NCI-H524 (cell line): ENCODE measurements around the gene NT5M.
A peak's percentile ranks its signal among the peaks of the same experiment; 100 is the strongest.
"Not testable (repeated sequence)": the region's sequence is repeated elsewhere in the genome, so short reads cannot be mapped to it uniquely, and the experiment has no call there.

Source experiments
- DNase-seq, 2 experiments: peaks; one replicate each; lab custom pipeline; 2025; lab: John Stamatoyannopoulos, UW

The NT5M gene

DNA sequence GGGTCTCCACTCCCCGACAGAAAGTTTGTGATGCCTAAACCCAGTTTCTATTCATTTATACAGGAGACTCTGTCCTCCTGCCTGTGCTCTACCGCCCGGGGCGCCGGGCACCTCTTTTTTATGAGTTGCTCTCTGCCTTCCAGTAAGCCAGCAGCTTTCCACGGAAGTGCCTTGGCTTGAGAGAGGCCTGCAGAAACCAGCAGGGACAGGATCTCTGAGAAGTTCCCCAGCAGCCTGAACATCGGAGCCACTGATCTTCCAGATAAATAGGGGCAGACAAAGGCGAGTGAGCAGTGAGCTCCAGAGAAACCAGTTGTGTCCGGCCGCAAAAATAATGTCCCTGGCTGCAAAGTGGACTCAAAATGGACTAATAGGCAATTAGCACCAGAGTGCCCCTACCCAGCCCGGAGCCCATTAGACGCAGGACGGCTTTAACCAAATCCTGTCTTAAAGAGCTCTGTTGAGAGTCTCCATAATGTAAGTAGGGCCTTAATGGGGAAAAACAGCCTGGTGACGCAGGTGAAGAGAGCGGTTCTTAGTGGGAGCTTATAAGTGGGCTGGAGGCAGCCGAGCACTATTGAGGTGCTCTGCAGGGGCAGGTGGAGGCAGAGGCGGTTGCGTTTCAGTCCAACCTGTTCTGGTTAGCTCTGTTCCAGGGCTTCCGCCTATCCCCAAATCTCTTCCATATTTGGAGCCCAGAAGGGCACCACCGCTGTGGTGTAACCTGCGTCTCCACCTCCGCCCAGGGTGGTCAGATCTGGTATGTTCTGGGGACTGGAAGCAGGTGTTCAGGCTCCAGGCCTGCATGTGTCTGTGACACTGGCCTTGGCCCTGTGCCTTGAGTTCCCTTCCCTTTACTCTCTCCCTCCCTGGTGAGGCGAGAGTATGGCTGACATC is 74.1 kb downstream of the NT5M start:
- DNase-seq = peak; percentile 22 to 28

DNA sequence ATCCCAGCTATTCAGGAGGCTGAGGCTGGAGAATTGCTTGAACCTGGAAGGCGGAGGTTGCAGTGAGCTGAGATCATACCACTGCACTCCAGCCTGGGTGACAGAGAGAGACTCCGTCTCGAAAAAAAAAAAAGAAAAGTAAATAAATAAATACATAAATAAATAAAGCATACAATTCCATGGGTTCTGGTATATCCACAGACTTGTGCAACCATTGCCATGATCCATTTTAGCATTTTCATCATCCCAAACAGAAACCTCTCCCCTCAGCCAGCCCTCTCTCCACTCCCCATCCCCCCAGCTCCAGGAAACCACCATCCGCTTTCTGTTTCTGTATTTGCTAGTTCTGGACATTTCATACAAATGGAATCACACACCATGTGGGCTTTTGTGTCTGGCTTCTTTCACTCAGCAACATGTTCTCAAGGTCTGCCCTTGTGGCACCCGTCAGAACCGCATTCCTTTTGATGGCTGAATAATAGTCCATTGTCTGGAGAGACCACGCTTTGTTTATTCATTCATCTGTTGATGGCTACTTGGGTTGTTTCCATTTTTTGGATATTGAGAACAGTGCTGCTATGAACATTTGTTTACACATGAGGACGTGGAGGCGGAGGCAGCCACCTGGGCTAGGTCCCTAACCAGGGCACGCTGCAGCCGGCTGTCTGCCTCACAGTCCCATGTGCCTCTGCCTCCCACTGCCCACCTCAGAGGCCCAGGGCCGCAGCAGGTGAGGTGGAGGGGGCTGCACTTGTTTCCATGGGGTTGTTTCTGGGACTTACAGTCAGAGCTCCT is 76.2 kb downstream of the NT5M start:
- DNase-seq = no peak

DNA sequence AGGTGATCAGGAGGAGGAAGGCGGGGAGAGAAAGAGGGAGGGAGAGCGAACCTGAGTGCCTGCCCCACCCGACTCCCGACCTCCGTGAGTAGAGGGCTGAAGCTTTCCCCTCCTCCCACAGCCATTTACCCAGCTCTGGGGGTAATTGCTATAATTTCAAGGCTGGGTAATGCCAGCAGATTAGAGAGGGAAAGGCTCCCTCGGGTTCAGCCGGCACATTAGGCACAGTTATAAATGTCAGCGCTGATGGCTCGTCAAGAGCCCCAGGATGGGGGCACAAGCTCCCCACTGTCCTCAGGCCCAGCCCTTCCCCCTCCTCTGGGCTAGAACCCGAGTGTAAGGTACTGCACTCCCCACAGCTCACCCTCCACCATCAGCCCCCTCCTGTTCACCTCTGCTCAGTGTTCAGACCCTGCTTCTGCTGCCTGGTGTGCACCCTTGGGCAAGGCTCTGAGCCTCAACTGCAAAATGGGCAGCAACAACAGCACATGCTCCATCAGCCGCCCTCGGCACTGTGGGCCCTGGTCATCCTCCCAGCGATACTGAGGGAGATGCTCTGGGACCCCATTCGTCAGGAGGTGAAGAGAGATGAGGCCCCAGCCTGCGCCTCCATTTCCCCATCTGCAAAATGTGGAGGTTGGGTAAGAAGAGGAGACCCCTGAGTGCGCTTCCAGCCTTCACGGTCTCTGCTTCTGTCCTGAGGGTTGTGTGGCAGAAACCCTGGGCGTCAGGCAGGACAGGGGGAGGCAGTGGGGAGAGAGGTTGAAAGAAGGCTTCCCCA is 77.2 kb downstream of the NT5M start:
- DNase-seq = no peak

DNA sequence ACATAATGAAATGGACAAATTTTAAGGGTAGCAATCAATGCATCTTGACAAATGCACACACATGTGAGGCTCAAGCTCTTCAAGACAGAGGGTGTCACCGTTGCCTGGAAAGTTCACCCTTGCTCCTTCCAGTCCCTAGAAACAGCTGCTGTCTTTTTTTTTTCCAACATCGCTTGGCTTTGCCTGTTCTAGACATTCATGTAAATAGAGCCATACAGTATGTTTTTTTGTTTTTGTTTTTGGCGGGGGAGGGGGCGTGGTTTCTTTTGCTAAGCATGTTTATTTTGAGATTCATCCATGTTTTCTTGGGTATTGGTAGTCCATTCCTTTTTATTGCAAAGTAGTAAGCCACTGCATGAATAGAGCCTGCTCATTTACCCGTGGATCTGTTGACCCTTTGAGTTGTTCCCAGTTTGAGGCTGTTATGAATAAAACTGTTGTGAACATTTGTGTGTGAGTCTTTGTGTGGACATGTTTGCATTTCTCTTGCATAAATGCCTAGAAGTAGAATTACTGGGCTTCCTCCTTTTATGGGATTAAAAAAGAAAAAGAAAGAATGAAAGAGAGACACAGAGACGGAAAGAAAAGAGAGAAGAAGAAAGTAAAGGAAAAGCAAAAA is 78.4 kb downstream of the NT5M start:
- peak in 1 of 2 experiments; percentile 17 for DNase-seq

DNA sequence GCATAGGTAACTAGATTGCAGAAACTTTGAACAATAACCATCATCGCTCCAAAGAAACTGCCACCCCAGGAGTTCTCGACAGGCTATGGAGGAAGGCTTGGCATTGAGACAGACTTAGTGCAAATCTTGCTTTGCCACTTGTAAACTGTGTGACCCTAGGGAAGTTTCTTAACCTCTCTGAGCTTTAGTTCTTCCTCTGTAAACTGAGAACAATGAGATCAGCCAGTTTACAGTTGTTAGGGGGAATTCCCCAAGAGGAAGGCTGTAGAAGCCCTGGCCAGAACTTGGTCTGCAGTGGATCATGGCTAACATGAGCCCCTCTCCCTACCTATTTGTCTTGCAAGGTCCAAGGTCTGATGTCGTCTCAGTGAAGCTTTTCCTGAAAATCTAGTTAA is 78.9 kb downstream of the NT5M start:
- DNase-seq = no peak

DNA sequence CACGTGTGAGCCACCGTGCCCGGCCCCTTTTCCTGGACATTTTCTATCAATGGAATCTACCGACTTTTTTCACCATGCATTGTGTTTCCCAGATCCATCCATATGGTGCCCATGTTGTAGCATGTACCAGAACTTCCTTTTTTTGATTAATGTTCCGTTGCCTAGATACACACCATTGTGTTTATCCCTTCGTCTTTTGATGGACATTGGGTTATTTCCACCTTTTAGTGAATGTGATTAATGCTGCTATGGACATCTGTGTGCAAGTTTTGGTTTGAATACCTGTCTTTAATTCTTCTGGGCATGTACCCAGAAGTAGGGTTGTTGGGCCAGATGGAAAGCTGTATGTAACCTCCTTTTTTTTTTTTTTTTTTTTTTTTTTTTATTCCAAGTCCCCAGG is 79.8 kb downstream of the NT5M start:
- DNase-seq = peak in 1 of 2 experiments; percentile 18

DNA sequence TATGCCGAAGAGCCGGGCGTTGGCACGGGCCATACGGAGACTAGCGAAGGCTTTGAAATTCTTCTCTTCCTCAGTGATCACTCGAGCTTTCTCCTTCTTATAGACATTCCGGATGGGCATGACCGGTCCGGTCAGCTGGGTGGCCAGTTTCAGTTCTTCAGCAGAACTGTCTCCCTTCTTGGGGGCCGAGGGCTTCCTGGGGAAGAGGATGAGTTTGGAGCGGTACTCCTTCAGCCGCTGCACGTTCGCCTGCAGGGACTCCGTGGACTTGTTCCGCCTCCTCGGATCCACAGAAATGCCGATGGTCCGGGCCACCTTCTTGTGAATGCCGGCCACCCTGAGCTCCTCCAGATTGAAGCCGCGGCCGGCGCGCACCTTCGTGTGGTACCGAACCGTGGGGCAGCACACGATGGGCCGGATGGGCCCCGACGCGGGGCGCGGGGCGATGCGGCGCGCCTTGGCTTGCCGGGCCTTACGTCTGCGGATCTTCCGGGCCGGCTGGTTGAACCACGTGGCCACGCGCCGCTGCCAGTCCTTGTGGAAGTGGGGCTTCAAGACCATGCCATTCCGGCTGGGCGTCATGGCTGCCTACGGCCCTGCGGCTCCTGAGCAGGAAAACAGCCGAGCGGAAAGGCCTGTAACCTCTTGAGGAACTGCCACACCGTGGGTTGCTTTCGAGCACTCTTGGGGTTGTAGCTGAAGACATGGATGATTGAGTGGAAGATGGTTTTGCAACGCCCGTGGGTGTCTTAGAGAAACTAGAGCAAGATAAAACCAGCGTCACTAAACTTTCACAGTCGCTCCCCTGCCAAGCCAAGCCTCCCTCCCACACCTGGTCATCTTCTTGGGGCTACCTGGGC is 80.5 kb downstream of the NT5M start:
- DNase-seq = not testable (repeated sequence)

DNA sequence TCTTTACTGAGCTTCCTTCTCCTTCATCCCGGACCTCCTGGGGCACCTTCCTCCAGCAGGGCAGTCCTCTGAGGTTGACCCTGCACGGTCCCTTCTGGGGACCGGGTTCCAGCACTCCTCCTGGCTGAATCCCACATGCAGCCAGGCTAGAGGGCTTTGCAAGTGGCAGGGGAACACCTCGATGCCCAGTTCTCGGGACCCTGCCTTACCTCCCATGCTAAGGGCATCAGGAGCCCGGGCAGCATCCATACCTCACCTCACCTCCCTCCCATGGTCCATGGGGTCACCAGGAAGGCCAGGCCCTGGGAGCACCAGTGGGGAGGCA is 81.1 kb downstream of the NT5M start:
- DNase-seq = no peak

DNA sequence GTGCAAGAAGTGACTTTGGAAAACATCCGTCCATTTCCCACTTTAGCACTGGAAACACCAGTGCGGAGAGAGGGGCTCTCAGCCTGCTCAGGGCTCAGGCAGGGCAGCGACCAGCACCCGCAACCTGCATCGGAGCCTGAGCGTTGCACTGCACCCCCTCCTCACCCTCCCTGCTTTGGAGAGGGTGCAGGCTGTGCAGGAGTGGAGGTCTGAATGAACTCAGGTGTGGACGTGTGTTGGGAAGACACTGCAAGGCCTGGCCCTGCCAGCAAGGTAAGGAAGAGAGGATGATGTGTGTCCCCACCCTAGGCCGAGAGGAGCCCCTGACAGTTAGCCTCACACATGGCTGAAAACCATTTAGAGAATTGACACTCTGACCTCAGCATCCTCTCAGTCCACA is 81.8 kb downstream of the NT5M start:
- DNase-seq = no peak

DNA sequence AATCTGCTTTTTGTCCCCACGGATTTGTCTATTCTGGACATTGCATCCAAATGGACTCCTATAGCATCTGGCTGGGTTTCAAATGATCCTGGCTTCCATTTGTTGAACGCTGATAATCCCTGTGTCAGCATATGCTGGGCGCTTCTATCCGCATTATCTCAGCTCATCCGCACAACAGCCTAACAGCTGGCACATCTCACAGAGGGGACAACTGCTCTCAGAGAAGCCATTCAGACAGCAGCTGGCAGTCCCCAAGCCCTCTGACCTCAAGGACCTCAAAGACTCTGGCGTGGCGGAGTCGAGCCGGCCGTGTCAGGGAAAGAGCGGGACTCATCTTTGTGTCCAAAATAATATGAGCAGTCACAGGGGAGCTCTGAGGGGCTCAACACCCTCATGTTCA is 82.3 kb downstream of the NT5M start:
- peak; percentile 98 to 99 for DNase-seq

DNA sequence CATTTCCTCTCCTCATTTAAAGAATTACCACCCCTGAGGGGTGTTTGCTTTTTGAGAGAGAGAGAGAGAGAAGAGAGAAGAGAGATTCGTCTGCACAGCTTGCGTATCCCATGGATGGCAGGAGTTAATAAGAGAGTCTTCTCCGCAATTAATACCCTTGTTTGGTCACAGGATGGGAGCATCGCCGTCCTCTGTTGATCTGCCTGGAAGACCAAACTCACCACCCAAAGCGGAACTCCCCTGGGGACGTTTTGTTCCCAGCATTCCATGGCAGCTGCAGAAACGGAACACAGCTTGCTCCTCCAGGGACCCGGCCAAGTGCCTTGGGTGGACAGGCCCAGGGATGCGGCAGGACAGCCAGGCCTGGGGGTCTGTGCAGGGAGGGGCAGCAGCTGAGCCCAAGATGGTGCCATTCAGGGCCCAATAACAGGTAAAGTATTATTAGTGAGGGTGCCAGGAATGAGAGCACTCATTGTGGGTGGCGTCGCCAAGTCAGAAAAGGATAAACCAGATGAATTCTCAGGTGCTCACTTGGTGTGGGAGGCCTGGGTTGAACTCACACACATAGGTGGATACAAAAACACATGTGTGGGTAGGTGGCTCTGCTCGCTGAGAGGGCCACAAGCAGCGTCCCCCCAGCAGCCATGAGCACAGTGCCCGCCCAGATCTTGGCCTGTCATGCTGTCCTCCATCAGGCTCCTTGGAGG is 83.1 kb downstream of the NT5M start:
- peak; percentile 82 to 95 for DNase-seq

DNA sequence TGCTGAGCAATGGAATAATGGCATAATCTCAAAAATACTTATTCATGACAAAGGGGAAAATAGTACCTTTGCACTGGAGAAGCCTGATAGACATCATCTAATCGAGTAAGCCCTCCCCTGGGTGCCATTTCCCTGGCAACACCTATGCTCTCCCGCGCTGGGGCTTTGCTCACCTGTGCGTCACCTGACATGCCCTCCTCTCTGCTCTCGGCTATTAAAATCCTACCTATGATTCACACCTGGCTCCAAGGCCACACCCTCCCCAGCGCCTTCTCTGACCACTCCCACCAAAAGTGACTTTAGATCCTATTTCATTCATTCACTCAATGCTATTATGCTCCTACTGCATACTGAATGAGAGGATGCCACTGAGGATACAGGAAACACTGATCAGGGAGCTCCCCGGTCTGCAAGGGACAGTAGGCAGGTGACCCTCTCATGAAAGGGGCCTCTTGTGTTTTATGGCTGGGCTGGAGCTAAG is 83.9 kb downstream of the NT5M start:
- DNase-seq = no peak

DNA sequence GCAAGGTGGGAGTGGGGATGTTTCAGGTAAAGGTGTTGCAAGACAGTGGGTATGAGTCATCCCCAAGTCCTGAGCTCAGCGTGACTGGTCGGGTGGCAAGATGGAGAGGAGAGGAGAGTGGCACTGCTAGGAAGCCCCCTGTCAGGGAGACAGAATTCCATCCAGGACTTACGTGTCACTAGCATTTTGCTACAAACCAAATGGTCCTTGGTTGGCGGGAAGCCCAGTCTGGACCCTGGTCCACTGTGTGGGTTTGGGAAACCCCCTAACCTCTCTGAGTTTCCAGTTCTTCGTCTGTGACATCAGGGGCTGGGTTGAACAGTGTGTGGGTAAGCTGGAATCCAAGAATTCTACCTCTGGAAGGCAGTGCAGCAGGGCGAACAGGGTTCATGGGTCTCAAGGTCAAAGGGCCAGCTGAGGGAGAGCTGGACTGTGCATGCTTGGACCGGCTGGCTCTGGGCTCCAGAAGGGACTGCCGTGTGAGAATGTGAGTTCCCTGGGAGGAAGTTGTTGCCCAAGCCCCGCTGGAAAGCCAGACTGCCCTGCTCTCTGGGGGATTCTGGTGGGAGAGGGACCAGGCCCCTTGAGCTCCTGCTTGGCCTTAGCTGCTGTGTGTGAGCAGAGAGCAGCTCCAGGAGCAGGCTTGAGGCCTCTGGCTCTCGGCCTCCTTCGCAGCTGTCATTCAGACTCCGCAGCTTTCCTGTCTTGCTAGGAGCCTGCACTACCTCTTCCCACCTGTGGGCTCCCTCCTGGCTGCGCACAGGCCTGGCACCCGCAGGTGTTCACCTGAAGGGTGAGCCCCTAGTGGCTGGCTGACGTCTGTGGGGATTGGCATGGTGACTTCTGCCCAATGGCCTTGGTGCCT is 84.6 kb downstream of the NT5M start:
- DNase-seq = peak in 1 of 2 experiments; percentile 79

DNA sequence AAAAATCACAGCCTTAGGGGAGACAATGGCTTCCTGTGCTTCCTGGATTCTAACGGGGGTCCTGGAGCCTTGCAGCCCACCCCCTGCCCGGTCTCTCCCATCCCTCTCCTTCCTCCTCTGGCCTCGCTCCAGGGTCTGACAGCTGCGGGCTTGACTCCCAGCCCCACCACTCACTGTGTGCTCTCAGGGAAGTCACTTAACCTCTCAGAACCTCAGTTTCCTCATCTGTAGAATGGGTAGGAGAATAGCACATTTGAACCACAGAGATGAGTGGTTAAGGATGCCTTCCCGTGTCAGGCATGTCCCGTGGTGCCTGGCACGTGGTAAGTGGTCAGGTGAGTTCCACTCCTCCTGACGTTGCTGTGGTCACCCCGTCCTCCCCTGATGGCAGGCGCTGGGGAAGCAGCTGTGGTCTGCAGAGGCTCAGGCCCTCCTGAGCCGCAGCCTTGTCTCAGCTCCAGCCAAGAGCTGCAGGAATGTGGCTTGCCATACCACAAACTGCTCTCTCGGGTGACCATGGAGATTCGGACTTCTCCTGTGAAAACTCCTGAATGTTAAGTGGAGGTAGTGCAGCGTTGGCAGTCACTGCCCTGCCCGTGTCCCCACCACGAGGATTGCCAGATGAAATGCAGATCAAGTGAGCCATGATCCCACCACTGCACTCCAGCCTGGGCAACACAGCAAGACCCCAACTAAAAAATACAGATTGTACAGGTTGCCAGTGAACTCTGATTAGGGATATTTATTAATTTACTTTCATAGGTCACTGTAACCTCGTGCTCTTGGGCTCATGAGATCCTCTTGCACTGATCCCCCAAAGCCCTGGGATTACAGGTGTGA is 85.7 kb downstream of the NT5M start:
- no peak for DNase-seq

DNA sequence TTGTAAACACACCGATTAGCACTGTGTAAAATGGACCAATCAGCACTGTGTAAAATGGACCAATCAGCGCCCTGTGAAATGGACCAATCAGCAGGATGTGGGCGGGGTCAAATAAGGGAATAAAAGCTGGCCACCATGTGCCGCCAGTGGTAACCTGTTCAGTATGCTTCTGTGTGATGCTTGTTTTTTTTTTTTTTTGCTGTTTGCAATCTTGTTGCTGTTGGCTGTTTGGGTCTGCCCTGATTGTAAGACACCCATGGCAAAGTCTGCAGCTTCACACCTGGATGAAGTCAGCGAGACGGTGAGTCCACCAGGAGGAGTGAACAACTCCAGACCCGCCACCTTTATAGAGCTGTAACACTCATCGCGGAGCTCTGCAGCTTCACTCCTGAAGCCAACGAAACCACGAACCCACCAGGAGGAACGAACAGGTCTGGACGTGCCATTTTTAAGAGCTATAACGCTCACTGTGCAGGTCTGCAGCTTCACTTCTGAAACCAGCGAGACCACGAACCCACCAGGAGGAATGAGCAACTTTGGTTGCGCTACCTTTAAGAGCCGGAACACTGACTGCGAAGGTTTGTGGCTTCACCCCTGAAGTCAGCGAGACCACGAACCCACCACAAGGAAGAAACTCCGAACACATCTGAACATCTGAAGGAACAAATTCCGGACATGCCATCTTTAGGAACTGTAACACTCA is 88.6 kb downstream of the NT5M start:
- DNase-seq = no peak

DNA sequence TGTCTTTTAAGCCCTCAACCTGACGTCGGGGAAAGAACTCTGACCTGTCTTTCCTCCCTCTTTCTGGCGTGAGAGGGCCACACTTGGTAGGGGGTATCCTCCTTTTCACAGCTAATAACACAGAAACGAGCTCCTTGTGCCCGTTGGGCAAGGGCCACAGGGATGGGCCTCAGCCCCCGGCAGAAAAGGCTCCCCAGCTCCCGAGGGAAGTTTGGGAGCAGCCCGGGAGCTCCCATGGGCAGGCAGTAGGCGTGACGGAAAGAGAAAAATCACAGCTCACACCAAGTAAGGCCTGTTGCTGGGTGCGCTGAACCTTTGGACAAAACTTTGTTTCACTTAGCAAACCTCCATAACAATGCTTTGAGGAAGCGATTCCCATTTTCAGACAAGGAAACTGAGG is 90.8 kb downstream of the NT5M start:
- DNase-seq = no peak

DNA sequence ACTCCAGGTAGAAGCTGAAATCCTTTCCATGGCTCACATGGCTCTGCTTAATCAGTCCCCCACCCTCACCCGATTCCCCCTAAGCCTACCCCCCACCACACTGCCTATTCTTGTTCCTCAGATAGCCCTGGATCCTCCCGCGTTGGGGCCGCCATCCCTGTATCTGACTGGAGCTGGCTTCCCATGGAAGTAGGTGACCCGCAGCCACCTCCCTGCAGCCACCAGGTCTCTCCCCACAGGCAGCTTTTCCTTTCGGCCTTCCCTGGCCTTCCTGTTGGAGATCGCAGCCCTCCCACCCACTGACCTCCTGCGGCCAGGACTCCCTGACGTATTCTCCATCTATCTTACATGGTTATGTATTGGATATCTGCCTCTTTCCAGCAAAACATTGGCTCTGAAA is 91.3 kb downstream of the NT5M start:
- no peak for DNase-seq
